ENCODE measurements around the gene ZFYVE26.
A peak's percentile ranks its signal among the peaks of the same experiment; 100 is the strongest.
"Not testable (repeated sequence)": the region's sequence is repeated elsewhere in the genome, so short reads cannot be mapped to it uniquely, and the experiment has no call there.

The ZFYVE26 gene

GRCh38 chr14:67705211-67705610, 111.2 kb downstream of the ZFYVE26 start:
- DNase-seq (ENCODE audit: low spot score), result no peak

GRCh38 chr14:67704484-67705089, 111.8 kb downstream of the ZFYVE26 start:
- DNase-seq (ENCODE audit: low spot score), result peak; percentile 37

DNA sequence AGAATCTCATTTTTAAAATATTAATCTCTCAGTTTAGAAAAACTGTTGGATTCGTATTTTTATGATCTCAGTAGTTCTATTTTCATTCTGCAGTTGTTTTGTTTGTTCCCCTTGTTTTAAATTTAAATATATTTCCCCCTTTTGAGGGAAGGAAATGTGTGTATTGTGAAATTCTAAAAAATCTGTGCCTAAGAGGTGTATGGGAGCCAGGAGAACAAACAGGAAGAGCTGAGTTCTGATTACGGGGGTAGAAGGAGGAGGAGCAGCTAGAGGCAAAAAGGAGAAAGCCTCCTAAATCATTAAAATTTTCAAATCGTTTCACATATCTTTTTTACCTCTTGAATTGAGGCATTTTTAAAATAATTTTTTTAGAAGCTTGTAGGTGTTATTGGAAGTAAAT, 112.4 kb downstream of the ZFYVE26 start:
- no peak for DNase-seq (ENCODE audit: low spot score)

DNA sequence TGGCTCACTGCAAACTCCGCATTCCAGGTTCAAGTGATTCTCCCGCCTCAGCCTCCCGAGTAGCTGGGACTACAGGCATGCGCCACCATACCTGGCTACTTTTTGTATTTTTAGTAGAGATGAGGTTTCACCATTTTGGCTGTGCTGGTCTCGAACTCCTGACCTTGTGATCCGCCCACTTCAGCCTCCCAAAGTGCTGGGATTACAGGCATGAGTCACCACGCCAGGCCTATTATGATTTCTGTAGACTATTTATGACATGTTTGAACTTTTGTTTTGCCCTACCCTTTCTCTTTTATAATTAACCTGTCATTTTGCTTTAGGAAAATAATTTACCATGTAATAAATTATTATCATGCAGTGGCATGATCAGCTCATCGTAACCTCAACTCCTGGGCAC, 114.9 kb downstream of the ZFYVE26 start, which contains the start of gene RDH12:
RDH12 (plus strand) TSS at position 395 of the 400 bp plus-strand sequence. CDS start 20,757 bp downstream, outside the sequence.
- not testable (repeated sequence) for DNase-seq (ENCODE audit: low spot score)

DNA sequence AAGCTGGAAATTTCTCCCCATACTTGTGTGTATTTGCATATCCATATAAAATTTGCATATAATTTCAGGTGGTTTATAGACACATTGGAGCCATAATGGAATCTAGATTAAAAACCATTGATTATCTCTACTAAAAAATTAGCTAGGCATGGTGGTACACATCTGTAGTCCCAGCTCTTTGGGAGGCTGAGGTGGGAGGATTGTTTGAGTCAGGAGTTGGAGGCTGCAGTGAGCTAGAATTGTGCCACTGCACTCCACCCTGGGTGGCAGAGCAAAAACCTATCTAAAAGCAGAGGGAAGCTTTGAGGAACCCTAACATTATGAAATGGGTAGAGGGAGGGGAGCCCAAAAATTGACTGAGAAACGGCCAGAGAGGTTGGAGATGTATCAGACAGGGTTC, 118.2 kb downstream of the ZFYVE26 start:
- no peak for DNase-seq (ENCODE audit: low spot score)

DNA sequence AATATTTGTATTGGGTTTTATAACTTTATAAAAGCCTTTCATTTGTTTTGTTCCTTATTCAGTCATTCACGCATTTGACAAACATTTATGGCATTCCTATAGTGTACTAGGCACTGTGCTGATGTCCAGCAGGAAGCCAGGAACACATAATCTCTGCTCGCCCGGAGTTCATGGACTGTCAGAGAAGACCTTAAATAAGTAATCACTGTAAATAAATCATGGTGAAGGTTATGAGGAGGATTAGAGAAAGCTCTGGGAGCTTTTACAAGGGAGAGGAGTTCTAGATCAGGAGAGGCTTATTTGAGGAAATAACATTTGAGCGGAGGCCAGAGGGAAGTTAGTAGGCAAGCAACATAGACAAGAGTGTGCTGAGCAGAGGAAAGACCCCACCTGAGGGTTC, 119.4 kb downstream of the ZFYVE26 start:
- no peak for DNase-seq (ENCODE audit: low spot score)

Data from HuH-7 (cell line).